RCC 7860 (cell line): ENCODE results near the gene ANKRD55.
"Not testable (repeated sequence)": the region's sequence is repeated elsewhere in the genome, so short reads cannot be mapped to it uniquely, and the experiment has no call there.

Source experiments
- DNase-seq: peaks from one replicate; pipeline ENCODE4 v3.0.0-alpha.2; 2015; ENCODE audit warnings: low spot score
- FAIRE-seq: peaks from 2 replicates; lab custom pipeline; 2012; peaks lifted over from hg19 to GRCh38; lab: Jason Lieb, UNC

ANKRD55 gene

GRCh38 chr5:56211298-56211865 is 21.7 kb downstream of the ANKRD55 start:
- peak; percentile 87 for DNase-seq
- peak; percentile 88 for FAIRE-seq

DNA sequence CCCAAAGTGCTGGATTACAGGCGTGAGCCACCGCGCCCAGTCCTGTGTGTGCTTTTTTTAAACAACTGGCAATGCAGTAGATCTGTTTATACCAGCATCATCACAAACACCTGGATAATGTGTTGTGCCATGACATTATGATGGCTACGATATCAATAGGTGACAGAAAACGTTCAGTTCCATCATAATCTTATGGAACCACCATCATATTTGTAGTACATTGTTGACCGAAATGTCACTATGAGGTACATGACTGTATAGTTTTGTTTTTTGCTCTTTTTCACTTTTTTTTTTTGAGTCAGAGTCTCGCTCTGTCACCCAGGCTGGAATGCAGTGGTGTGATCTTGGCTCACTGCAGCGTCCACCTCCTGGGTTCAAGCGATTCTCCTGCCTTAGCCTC is 24.4 kb downstream of the ANKRD55 start:
- DNase-seq (no peak), FAIRE-seq (no peak)

GRCh38 chr5:56207537-56207936 is 25.6 kb downstream of the ANKRD55 start:
- FAIRE-seq = no peak

GRCh38 chr5:56206126-56206910 is 26.8 kb downstream of the ANKRD55 start:
- DNase-seq (no peak), FAIRE-seq (no peak)

More at GRCh38 chr5:56207537-56207936, 25.6 kb downstream of the ANKRD55 start:
- DNase-seq = no peak

- DNase-seq, FAIRE-seq: not testable (repeated sequence)
Measured at GRCh38 chr5:56203936-56204335, 29.2 kb downstream of the ANKRD55 start.

- FAIRE-seq (no peak), DNase-seq (no peak)
Measured at GRCh38 chr5:56202483-56202882, 30.6 kb downstream of the ANKRD55 start.

- not testable (repeated sequence) for FAIRE-seq, DNase-seq
Measured at GRCh38 chr5:56201762-56202261, 31.3 kb downstream of the ANKRD55 start.

GRCh38 chr5:56200971-56201666 is 32.0 kb downstream of the ANKRD55 start:
- FAIRE-seq (no peak), DNase-seq (peak; percentile 39)

DNA sequence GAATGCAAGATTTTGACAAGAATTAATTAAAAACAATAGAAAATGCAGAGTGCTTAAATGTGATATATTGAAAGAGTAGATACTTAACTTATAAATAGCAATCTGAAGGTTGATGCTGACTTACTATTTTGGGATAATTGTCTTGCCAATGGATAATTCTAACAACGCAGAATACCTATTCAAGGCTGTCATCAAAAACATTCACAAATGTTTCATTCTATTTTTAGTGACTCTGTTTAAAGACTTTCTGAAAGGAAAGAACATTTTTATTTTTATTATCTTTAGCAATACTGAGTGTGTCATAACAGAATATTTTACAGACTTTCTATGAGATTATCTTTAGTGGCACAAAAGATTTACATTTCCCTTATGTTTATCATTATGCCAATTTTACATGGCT is 38.1 kb downstream of the ANKRD55 start:
- FAIRE-seq = no peak

GRCh38 chr5:56192246-56192645 is 40.9 kb downstream of the ANKRD55 start:
- DNase-seq (no peak), FAIRE-seq (no peak)

More for the DNA sequence above, 38.1 kb downstream of the ANKRD55 start:
- DNase-seq = no peak

GRCh38 chr5:56191656-56192055 is 41.5 kb downstream of the ANKRD55 start:
- FAIRE-seq = no peak
- DNase-seq = no peak

GRCh38 chr5:56190497-56190896 is 42.6 kb downstream of the ANKRD55 start:
- FAIRE-seq (peak; percentile 30), DNase-seq (peak; percentile 39)

GRCh38 chr5:56185768-56186311 is 47.3 kb downstream of the ANKRD55 start:
- FAIRE-seq = no peak
- no peak for DNase-seq

- FAIRE-seq (peak; percentile 91), DNase-seq (peak; percentile 88)
Measured at GRCh38 chr5:56183506-56183905, 49.6 kb downstream of the ANKRD55 start.

DNA sequence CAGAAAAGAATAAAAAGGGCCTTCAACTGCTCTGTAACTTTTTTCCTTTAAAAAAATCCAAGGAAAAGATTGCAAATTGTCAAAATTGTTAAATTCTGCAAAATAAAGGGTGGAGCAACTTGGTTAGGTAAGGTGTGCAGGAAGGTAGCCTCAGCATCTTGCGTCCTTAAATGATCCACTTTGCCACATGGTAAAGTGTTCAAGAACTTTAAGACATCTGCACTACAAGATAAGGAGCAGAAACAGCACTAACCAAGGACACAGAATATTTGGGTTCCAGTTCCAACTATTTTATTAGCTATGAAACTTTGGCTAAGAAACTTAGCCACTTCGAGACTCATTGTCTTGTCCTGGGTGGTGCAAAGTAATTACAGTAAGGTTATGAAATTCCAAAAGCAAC is 53.7 kb downstream of the ANKRD55 start:
- no peak for DNase-seq
- FAIRE-seq = no peak

GRCh38 chr5:56178823-56179222 is 54.3 kb downstream of the ANKRD55 start:
- DNase-seq (no peak), FAIRE-seq (no peak)

- DNase-seq (no peak), FAIRE-seq (no peak)
Measured at GRCh38 chr5:56176871-56177533, 56.1 kb downstream of the ANKRD55 start.

DNA sequence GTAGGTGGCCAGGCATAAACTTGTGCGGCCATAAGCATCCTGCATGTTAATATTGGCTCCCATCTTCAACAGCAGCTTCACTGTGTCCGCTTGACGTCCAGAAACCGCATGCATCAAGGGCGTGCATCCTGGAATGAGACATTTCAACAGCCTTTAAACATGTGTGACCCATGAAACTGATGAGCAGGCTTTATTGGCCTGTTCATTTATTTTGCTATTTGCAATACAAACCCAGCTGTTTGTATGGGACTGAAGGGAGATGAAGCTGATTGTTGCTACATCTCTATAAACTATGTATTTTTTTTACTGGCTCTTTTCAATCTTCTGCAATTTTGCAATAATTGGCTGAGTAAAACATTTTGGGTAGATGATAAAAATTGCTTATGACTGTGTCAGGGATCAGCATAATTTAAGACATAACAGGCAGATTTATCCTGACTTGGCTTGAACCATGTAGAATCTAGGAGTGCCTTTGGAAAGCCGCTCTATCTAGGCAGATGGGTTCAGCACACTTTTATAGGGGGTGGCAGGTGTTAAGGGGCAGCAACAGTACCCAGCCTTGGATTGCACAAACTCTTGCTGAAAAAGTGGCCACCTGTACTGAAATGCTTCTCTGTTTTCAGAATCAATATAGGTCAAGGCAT is 56.9 kb downstream of the ANKRD55 start:
- DNase-seq = no peak
- no peak for FAIRE-seq

- FAIRE-seq = no peak
- peak; percentile 29 for DNase-seq
Measured at GRCh38 chr5:56175488-56175887, 57.6 kb downstream of the ANKRD55 start.

DNA sequence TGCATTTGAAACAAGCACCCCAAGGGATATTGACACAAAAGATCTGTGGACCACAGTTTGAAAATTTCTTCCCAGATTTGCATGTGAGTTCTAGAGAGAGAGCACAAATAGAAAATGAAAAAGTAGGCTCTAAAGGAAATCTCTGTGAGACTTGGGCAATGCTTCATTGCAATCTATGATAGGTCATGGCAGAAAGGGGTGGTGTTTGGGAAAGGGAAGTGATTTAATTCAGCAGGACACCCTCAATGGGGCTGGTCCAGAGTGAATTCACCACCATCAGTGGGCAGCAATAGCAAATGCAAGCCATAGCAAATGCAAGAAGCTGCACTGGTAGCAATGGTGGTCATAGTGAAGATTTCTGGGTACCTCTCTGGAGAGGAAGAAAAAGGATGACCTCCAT is 58.1 kb downstream of the ANKRD55 start:
- DNase-seq (no peak), FAIRE-seq (no peak)
